ENCODE results near the gene PRKAR1B.

PRKAR1B gene

DNA sequence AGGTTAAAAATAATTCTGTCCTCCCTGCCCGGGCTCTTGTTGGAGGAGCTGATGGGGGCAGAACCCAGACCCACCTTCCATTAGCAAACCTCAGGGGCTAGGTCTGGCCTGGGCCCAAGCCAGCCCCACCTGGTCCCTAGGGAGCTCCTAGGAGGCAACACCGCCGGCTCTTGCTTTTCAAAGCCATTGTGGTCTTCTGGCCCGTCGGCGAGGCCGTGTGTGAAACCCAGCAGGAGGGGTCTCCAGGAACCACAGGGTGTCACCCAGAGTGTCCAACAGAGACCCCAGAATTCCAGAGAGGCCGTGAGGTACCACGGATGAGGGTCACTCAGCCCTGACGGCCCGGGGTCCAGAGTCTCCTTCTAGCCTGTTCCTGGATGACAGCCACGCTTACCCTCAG is 190.8 kb downstream of the PRKAR1B start:
- no peak for DNase-seq

DNA sequence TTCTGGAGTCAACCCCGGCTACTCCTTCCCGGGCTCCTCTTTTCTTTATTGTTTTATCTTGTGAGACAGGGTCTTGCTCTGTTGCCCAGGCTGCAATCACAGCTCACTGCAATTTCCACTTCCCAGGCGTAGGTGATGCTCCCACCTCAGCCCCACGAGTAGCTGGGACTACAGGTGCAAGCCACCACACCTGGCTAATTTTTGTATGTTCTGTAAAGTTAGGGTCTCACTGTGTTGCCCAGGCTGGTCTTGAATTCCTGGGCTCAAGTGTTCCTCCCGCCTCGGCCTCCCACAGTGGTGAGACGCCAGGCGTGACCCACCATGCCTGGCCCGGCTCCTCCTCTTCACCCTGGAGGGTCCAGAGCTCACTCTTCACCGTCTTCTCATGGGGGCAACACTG is 192.1 kb downstream of the PRKAR1B start:
- no peak for DNase-seq

DNA sequence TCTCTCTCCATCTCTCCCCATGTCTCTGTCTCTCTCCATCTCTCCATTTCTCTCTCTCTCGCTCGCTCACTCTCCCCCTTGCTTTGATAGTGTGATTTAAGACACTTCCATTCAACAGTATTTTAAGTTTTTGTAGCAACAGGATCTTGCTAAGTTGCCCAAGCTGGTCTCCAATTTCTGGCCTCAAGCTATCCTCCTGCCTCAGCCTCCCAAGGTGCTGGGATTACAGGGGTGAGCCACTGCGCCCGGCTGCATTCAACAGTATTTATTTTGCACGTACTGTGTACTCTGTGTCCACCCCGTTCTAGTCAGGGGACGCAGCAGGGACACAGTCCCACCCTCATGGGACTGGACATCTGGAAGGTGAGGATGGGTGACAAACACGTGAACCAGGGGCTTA is 193.0 kb downstream of the PRKAR1B start:
- DNase-seq, result no peak

DNA sequence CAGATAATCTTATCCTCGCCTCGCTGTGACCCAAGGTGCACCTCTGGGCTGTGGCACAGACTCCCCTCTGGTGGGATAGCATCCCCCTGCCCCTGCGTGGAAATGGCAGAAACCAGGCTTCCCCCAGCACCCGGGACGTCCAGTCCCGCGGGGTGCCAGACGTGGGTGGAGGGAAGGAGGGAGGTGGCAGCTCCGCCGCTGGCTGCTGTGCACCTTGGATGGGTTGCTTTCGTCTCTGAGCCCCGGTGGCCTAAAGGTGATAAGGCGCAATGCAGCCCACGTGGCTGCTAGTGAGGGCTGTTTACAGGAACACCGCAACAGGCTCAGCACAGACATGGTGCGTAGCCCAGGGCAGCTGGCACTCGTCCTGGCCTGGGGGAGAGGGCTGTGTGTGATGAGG is 193.8 kb downstream of the PRKAR1B start:
- no peak for DNase-seq

DNA sequence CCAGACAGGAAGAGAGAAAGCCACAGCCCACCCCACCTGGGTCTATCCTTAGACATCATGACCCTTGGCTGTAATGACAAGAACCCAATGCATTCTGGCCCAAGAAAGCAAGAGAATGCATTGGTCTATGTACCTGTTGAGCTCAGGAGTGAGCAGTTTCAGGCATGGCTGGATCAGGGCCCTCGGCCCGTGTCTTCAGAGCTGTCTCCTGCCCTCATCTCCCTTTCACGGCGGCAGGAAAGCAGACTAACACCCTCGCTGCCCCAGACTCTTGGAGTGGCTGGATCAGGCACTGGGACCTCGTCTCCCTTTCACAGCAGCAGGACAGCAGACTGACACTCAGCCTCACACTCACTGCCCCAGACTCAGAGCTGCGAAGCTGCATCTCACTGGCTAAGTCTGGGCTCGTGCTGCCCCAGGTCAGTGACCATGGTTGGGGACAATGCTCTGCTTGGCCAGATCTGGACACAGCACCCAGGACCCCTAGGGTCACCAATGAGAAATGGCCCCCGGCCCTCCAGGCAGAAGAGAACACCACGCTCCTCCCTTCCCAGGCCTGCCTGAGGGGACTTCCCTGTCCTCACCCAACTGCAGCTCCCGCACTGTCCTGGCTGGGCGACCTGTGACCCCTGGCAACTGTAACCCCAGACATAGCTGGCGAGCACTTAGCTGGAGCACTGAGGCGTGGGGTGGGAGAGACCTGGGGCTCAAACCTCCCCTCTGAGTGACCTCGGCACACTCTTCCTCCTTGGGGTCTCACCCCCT is 194.5 kb downstream of the PRKAR1B start:
- no peak for DNase-seq

DNA sequence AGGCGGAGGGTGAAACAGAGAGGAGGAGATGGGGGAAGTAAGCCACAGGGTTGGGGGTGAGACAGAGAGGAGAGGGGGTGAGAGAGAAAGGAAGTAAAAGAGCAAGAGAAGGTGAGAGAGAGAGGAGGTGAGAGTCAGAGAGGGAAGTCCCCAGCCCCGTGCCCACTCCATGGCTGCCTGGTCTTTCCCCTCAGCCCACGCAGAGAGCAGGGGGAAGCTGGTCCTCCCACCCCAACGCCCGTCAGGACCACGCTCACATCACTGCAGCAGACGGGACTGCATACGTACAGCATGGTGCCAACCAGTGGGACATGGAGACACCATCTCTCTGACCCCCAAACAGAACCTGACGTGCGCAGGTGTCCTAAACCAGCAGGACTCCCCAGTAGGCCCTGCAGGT is 195.3 kb downstream of the PRKAR1B start:
- DNase-seq, result no peak

DNA sequence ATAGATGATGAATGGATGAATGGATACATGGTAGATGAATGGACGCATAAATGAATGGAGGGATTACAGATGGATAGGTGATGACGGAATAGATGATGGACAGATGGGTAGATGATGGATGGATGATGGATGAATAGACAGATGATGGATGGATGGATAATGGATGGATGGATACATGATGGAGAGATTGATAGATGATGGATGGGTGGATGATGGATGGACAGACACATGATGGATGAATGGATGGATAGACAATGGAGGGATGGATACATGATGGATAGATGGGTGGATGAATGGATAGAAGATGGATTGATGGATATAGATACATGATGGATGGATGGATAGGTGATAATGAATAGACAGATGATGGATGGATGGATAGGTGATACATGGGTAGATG is 198.6 kb downstream of the PRKAR1B start:
- no peak for DNase-seq

DNA sequence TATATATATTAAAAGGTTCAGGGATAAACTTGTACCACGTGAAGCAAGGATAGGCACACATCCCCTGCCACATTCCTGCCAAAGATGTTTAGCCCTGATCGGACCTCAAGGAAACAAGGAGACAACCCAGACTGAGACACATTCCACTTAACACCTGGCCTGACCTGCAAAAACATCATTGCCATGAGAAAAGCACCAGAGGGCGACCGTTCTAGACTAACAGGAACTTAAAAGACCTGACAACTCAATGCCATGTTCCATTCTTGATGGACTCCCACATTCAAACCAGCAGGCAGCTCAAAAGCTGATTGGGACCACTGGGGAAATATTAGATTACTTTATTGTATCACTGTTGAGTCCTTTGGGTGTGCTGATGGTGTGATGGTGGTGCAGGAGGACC is 199.4 kb downstream of the PRKAR1B start:
- DNase-seq, result no peak

DNA sequence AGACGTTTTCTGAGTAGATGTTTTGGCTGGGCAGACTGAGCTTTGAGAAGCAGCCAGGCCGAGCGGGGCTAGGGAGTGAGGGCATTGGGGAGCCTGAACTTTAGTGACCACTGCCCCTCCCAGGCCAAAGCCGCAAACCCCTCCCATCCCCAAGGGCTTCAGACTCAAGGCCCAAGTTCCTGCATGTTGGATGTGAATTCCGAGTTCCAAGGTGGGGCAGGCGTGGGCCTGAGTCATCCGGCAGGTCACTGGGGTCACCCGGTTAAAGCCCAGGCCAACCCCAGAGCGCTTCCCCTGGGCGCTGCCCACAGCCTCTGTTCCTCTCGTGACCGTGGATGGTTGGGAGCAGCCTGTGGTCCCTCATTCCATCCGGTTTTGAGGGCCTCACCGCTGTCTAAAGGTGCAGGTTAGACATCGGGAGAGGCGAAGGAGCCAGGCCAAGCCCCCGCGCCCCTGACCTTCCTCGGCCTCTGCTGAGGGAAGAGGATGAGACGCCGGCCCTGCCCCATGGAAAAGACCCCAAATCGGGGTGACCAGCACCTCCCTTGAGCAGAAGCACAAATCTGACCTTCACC is 200.5 kb downstream of the PRKAR1B start:
- DNase-seq, result no peak

DNA sequence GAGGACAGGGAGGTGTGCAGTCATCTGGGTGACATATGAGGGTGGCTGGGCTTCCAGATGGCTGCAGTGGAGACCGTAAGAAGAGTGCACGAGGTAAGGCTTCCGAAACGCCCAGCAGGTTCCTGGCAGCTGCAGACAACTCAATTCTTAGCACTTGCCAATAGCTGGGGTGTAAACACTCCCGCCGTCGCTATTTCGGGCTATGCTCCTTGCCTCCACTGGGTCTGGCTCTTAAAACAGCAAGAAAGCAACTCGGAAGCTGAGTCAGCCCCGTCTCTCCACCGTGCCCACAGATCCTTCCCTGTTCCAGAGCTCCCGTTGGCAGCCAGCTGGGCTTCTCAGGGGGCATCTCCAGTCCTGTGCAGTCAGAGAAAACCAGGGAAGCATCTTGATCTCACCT is 201.3 kb downstream of the PRKAR1B start:
- DNase-seq, result no peak

DNA sequence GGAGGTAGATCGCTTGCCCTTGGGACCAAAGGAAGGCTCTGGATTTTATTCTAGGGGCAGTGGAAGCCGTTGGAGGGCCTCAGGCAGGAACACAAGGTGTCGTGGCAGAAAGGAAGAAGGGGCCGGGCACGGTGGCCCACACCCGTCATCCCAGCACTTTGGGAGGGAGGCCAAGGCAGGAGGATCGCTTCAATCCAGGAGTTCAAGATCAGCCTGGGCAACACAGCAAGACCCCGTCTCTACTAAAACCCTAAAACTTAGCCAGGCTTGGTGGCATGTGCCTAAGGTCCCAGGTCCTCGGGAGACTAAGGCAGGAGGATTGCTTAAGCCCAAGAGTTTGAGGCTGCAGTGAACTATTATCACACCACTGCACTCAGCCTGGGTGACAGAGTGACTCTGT is 202.3 kb downstream of the PRKAR1B start:
- no peak for DNase-seq

DNA sequence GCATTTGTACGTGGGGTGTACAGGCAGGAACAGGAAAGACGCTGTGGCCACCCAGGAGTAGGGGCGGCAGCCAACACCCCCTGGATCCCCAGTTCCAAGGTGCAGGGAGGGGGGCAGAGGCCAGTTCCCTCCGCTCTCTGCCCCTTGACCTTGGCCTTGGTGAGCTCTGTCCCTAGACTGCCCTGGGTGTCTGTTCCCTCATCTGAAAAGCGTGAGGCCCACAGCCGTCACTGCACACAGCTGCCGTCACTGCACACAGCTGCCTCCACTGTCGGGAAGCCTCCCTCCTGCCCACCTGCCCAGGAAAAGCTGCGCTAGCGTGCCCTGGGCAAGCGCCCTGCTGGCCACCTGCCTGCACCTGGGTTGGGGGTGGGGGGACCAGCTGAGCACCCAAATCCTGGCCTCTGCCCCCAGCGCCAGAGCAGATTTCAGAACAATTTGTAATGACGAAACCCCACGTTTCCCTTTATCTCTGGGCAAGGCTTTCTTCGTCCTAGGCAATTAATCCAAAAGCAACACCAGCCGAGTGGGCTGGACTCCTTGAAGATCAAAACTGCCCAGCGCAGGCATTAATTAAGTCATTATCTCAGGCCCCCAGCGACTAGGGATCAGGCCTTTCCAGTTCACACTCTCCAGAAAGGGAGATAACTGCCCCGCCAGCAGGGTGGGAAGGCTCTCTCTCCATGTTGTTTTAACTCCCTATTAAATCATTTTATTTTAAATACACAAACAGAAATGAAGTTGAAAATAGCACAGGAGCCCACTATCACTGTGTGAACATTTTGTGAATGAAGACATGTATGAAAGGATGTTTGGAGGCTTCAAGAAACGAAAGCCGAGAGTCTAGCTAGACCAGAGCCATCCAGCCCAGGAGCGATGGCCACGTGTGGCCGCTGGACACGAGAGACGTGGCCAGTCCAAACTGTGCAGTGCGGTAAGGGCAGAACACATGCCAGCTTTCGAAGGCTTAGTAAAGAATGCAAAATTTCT is 203.4 kb downstream of the PRKAR1B start:
- no peak for DNase-seq

DNA sequence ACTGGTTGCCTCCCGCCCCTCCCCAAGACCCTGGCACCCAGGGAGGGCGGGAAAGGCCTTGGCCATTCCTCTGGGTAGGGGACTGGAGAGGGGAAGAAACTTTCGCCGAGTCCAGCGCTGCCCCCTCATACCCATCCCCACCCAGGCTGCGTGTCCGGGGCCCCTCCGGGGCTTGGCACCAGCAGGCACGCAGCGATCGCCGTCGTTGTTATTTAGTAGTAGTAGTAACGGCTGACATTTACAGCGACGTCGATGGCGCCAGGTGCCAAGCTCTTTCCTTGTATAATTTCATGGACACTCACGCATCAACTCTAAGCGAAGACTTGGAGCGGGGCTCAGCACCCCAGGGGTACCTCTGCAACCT is 204.1 kb downstream of the PRKAR1B start:
- no peak for DNase-seq

DNA sequence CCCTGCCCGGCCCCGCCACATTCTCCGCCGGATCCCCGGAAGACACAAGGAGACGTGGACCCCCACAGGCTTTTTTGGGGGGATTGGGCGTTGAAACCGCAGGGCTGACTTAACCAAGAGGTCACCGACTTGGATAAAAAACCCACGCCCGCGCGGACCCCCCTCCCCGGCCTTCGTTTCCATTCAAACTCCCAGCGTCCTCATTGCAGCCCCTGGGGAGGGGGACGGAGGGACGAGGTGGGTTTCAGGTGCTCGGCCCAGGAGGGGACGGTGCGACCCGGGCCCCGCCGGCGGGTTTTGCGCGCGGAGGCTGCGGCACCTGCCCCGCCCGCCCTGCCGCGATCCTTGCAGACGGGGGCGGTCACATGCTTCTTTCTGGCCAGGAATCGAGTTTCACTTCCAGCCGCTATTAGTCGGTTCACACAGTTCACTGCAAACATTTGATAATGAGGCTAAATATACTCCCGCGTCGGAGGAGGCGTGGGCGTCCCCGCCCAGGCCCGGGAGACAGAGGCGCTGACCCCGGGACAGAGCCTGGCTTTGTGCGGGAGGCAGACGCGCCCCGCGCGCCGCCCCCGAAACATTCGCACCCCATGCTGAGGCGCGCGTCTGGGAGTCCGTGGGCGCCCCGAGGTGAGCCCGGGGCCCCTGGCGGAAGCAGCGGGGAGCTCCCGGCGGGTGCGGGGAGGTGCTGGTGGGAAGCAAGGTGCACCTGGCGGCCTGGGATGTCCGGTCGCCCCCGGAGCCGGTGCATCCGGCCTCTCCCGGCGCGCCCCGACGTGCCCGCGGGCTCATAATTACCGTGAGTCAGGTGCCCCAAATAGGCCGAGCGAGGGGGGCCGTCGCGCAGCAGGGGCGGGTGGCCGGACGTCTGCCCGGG is 204.8 kb downstream of the PRKAR1B start:
- peak; percentile 15 to 21 for DNase-seq

DNA sequence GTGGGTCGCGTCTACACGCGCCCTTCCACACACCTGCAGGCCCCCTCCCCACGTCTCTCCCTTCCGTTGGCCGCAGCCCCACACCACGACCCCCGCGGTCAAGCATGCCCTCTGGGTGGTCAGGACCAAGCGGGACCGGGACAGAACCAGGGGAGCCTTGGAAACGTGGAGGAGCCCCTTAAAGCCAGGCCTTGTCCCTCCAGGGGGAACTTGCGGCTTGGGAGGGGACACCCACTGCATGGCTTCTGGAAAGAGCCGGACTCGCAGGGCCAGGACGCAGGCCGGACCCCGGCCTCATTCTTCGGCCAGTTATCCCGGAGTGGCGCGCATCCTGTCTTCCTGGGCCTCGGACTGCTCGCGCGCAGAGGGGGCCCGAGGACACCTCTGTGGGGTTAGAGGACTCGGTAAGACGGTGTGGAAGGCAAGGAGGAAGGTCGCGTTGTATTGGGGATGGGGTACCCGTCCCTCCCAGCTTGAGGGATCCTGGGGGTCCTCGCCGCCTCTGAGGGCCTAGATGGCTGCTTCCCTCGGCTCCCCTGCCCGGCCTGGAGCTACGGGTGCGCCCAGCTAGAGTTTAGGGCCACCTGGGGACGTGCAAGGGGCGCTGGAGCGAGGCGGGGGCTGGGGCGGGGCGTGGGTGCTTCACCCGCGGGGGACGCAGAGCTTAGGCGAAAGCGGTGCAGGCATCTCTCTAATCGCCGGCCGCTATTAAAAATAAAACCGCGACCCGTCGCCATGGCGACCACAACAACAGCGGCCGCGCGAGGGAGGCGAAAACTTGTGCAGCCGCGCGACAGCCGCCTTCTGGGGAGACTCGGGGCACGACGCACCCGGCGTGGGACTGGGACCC is 205.6 kb downstream of the PRKAR1B start:
- DNase-seq, result peak in 1 of 2 donors; percentile 21

DNA sequence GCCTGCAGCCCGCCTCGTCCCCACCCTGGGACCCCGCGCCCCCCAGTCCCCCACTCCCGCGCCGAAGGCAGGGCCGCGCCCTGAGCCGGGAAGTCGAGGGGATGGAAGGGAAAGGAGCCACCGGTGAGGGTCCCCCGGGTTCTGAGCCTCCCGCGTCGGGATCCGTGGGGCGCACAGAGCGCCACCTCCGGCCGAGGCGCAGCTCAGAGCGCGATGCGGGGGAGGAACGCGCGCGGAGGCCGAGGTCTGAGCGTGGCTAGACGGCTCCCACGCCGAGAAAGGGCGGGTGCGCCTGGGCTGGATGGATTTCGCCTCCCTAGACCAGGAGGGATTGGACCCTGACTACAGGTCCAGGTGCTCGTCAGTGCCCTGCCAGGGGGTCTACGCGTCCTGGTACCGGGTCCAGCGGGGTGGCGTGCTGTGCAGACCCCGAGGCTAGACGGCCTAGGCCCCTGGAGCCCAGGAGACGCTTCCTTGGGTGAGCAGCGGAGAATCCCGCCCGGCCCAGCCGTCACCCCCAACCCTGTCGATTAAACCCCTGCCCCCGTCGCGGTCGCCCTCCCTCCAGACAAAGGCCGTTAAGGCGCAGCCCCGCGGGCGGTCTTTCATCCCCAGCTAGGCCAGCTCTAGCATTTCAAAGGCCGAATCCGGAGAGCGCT is 206.4 kb downstream of the PRKAR1B start:
- DNase-seq, result no peak

DNA sequence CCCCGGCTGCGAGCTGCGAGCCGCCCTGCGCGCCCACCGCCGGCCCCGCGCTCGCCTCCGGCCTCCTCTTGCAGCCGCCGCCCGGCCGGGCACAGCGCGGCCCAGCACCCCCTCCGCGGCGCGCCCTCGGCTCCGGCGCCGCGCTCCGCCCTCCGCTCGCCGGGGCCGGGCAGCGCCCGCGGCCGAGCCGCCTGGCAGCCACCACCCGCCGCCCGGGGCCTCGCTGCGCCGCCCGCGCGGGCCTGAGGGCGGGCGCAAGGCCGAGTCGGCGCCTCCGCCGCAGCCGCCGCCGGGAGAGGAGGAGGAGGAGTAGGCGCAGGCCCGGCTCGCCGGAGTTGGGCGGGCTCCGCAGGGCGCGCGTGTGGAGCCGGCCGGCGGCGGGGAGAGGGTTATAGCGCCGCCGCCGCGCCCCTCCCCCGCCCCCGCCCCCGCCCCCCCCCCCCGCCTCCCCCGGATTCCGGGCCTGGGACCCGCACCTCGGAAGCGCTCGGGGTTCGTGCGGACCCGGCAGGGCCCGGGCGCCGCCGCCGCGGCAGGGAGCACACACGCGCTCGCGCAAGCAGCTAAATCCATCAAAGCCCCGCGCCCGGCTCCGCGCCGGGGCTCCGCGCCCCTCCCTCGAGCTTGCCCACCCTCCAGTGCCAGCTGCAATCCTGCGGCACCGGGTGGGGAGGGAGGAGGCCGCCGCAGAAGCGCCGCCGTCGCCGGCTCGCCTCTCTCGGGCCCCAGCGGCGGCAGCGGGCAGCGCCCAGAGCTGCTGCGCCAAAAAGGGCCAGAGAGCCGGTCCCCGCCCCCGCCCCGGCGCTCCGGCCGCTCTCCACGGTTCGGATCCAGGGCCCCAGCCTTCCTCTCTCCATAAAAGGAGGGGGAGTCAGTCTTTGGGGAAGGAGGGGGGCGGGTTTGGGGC is 207.3 kb downstream of the PRKAR1B start, which contains the start of gene PDGFA:
PDGFA (minus strand) TSS at position 363 of the 907 bp plus-strand sequence. CDS start 845 bp downstream, outside the sequence.
- DNase-seq, result peak in 1 of 2 donors; percentile 39

DNA sequence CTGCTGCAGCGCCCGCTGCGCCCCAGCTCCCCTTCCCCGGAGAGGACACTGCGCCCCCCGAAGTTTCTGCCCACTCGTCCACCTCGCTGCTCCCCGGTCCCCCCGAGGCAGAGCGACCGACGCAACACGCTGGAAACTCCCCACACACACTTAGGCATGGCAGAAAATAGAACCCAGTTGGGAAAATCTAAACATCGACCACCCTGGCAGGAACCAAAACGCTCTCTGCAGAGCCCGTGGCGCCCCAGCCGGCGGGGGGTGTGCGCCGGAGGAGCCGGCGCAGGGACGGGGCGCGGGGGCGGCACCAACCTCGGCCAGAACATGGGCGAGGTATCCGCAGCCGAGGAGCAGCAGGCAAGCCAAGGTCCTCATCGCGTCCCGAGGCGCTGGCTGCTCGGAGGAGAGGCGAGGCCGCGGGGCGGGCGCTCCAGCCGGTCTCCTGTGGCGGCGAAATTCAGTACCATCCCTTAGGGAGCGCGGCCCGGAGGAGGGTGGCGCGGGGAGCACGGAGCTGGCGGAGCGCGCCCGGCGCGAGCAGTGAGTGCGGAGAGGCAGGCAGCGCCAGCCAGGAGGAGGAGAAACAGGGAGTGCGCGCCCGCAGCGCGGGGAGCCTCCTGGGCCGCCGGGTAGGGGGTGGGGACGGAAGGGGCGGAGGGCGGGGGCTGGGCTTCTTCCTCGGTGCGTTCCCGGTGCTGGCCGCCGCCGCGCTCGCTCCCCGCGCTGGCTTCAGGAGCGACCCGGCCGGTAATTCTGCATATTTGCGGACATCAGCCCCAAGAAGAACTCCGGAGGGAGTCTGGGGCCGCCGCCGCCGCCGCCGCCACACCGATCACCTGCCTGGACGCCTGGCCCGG is 208.2 kb downstream of the PRKAR1B start:
- peak in 1 of 2 donors; percentile 26 for DNase-seq
